GM21423 (cell line): ENCODE data around the gene VWA5B1.

Experiments
- ATAC-seq: cut with Tn5 transposase; IDR thresholded peaks from one replicate; pipeline ENCODE4 v1.9.1; 2021; ENCODE audit warnings: mild to moderate bottlenecking, moderate library complexity; ENCODE audit not compliant: unreplicated experiment

The VWA5B1 gene

DNA sequence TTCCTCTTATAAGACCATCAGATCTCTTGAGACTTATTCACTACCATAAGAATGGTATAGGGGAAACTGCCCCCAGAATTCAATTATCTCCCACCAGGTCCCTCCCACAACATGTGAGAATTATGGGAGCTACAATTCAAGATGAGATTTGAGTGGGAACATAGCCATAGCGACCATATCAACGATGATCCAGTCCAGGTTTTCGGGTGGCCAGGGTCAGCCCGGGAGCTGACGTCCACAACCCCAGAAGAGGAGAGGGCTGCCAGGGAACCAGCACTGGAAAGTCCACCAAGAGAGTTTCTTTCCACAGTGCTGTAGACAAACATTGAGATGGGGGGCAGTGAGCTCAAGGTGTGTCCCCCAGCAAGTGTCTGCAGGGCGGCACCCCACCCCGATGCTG lies 88.4 kb downstream of the VWA5B1 start:
- ATAC-seq, result no peak

DNA sequence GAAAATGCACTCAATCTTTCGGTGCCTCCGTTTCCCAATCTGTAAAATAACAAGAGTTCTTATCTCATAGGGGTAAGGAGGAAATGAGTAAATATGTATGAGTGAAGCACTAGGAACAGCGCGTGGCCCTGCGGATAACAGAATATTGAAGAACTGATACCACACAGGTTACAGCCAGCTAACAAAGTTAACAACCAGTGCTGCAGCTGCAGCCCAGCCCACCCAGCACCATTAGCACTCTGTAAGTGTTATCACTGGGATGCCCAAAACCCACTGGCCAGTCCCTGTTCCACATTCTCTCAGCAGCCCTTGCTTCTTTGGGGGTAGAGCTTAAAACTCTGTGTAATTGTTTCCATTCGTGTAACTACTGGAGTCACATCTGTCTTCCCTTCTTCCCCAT lies 89.5 kb downstream of the VWA5B1 start:
- ATAC-seq, result no peak

DNA sequence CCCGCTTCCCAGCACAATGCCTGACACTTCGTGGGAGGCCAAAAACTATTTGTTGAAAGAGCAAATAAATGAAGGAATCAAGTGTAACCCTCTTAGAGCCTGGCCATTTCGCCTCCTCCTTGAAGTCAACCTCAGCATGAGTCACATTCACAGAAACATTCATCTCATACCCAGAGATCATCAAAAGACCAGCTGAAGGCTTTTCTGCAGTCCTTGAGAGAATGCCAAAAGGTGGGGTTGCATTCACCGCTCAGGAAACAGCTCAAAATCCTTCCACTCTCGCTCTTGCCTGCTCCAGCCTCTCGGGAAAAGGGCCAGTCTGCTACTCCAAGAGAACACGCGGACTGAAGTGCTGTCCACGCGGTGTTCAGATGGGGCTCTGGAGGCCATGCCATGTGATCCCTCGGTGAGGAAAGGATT lies 90.0 kb downstream of the VWA5B1 start:
- no peak for ATAC-seq

DNA sequence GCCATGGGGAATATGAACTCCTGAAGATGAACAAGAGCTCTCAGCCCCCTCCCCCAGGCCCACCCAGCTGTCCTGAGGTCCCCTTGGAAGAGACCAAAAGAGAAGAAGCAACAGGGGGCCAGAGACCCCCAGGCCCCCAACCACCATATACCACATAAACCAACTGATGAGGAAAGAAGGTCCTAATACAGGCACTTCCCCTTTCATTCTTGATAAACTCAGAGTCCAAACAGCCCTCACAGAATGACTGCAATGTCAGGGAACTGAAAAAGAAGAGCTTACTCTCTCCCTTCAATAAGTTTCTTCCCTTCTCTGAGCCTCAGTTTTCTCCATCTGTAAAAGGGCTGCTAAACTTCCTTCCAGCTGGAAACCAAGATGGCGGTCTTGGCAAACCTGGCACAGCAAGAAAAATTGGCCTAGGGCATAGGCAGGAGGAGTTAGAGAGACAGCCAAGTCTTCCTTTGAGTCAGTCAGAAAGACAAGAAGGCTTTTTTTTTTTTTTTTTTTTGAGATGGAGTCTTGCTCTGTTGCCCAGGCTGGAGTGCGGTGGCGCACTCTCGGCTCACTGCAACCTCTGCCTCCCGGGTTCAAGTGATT lies 90.5 kb downstream of the VWA5B1 start:
- no peak for ATAC-seq

DNA sequence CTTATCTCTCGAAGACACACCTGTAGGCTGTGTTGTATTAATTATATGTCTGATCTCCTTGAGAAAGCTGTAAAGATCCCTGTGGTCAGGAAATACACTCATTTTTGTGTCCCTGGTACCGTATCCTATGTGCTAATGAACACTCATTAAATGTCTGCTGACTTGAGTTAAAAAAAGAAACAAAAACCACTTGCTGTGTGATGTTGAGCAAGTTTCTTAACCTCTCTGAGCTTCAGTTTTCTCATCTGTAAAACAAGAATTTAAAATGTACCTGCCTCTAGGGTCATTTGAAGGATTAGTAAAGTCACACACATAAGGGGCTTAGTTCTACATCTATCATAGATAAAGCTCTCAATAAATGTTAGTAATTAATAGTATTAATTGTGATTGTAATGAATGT lies 91.3 kb downstream of the VWA5B1 start:
- no peak for ATAC-seq

DNA sequence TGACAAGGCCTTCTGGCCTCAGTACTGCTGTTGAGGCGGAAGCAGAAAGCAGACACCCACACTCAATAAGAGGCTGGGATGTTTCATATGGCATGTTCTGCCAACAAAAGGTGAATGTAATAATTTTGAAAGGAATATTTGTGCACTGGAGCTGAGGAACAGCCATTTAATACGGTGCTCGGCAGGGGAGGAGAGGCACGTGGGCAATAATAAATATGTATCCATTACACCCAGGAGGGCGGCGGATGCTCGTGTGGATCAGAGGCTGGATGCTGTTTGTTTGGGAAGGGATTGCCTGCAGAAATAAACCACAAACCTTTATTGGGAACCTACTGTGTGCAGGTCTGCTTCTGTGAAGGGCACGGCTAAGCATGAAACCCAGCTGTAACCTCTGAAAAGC lies 92.0 kb downstream of the VWA5B1 start:
- no peak for ATAC-seq

DNA sequence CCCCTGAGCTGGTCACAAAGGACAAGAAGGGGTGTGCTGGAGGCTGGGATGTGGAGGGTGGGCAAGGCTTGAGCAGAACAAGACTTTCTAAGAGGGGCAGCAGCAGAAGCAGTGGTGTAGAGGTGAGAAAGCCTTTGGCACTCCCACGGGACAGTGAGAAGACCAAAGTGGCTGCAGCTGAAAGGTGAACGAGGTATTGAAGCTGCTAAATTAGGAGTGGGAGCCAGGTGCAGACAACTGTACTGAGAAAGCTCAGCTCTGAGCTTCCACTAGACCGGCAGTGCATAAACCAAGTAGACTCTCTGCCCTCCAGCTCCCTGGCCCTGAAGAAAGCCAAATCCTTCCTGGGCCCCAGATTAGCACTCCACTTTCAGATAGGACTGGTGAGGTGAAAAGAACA lies 93.0 kb downstream of the VWA5B1 start:
- no peak for ATAC-seq

DNA sequence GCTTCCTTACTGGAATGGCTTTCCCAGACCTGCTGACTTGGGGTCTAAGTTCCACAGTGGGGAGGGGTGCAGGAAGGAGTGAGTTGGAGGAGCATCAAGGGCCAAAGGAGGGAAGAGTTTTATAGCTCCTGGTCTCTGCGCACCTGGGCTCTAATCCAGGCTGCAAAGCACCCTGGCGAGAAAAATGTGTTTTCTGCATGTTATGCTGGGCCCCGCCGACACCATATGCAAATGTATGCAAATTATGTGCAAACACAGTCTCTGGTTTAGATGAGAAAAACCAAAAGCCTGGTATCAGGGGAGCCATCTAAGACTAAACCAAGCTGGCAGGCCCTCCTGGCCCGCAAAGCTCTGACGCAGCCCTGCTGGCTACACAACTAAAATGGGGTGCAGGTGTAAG lies 95.0 kb downstream of the VWA5B1 start:
- ATAC-seq, result no peak

DNA sequence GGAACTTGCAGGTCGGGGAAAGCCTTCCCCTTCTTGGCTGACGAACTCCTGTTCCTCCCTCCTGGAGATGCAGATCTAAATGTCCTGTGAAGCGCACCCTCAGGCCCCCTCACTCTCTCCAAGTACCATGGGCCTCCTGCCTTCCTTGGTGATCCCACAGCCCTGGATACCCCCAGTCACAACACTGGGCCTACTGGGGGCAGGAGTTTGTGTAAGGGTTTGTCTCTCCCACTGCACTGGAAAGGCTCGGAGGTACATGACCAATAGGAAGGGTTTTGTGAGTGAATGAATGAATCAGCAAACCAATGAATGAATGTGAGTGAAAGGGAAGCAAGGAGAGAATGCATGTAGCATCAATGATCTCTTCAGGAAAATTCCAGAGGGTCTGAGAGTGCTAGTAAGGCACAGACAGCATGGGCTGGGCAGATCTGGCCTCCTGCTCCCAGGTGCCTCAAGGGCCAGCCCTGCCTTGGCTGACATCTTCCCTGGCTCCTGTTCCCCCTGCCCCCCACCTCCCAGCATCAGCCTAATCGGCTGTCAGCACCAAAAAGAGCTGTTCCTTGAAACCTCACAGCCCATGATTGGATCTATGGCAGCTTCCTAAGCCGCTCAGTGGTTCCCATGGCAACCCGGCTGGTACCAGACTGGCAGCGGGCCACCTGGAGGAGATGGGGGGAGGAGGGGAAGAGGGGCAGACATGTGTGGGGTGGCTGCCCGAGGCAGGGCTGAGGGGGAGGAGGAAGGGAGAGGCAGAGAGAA lies 95.8 kb downstream of the VWA5B1 start:
- ATAC-seq, result no peak

DNA sequence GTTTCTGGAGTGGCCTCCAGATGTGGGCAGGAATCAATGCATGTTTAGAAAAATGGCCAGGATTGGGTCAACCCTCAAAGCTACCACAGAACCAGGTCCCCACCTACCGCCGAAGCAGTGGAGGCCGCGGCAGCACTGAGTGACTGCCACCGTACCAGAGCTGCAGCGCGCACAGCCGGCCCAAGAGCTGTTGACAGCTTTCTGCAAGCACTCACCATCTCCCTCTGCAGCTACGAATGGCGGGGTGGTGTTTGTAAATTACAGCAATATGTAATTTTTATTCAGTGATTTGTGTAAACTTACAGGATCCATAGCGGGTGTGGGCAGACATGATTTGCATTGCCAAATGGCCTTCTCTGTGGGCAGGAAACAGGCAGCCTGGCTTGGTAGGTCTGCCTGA lies 98.9 kb downstream of the VWA5B1 start:
- ATAC-seq, result no peak

DNA sequence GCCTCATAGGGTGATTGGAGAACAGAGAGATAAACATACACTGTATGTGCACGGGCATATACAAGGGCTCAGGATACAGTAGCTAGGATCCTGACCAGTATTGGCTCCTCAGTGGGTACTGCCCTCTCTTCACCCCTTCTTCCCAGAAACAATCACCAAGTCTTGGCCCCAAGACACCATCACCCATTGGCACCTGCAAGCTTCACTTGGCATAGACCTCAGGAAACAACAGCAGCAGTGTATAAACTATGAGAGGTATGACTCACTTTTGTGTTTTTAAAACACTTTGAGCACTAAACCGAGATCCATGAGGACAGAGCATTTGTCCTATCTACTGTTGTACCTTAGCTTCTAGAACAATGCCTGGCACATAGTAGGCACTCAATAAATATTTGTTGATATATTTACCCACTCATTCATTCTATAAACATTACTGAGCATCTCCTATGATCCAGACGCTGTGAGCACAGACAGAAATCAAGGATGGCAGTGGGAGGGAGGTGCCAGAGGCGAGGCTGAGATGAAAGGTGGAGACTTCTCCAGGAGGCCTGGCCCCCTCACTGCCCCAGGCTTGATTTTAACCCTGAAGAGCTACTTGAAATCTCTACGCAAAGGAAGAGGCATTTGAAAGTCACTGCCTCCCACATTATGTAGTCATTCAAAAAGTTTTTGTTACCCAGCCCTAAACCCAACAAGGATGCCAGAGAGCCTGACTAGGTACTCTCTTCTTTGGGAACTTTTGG lies 100.1 kb downstream of the VWA5B1 start:
- no peak for ATAC-seq

DNA sequence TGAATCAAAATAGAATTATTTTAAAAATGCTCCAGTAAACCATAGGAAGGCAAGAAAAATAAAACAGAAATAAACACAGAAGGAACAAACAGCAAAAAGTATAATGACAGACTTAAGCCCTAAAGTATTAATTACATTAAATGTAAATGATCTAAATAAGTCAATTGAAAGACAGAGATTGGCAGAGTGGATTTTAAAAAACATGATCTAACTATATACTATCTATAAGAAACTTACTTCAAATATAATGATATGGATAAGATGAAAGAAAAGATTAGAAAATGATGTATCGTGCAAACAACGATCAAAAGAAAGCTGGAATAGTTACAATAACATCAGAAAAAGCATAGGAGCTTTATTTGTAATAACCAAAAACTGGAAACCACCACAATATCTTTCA lies 104.6 kb downstream of the VWA5B1 start:
- ATAC-seq, result no peak

DNA sequence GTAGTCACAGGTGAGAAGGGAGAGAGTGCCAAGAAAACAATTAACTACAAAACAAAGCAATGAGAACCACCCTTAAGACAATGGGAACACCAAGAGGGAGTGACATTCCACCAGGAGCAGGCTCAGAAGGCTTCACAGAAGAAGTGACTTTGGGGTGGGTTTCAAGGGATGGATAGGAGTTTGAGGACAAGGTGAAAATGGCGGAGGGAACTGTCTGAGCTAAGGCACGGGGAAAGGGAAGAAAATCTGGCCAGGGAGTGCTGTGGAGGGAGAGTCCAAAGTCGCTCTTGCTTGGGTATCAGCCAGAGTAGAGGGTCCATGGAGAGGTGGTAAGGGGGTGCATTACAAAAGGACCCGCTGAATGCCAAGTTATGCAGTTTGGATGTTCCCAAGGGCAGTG lies 108.1 kb downstream of the VWA5B1 start:
- no peak for ATAC-seq

DNA sequence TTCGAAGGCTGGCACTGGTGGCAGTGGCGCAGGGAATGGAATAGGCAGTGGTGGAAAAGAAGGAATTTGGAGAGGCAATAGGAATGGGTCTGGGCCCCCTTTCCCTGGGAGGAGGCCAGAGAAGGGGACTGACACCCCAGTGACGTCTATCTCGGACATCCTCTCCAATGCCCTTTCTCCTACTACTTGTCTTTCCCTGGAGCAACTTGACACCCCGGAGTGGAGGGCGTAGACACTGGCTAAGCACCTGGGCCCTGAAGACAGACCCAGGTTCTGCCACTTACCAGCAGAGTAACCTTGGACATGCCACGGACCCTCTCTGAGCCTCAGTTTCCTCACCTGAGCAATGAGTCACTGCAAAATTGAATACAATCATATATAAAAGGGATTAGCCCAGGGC lies 108.5 kb downstream of the VWA5B1 start:
- no peak for ATAC-seq

DNA sequence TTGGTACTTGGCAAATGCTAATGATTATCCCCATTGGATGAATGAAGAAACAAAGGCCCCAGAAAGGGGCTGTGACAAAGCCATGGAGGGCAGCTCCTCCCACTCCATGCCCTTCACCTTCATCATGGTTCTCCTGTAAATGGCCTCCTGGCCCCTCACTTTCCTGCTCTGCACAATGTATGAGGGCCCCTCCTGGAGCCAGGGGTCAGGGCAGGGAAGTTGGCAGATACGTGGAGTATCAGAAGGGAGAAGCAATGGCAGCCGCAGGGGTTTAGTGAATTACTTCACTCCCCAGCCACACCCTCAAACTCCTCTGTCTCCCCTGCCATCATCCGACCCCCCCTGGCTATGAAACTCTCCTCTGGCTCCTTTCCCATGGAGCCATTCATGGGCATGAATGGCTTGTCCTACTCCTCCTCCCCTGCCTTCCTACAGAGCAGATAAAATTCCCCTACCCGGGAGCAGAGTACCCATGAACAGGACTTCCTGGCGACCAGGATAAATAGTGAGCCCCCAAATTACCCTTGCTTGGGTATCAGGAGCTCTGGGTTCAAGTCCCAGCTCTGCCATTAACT lies 109.0 kb downstream of the VWA5B1 start:
- ATAC-seq, result no peak

DNA sequence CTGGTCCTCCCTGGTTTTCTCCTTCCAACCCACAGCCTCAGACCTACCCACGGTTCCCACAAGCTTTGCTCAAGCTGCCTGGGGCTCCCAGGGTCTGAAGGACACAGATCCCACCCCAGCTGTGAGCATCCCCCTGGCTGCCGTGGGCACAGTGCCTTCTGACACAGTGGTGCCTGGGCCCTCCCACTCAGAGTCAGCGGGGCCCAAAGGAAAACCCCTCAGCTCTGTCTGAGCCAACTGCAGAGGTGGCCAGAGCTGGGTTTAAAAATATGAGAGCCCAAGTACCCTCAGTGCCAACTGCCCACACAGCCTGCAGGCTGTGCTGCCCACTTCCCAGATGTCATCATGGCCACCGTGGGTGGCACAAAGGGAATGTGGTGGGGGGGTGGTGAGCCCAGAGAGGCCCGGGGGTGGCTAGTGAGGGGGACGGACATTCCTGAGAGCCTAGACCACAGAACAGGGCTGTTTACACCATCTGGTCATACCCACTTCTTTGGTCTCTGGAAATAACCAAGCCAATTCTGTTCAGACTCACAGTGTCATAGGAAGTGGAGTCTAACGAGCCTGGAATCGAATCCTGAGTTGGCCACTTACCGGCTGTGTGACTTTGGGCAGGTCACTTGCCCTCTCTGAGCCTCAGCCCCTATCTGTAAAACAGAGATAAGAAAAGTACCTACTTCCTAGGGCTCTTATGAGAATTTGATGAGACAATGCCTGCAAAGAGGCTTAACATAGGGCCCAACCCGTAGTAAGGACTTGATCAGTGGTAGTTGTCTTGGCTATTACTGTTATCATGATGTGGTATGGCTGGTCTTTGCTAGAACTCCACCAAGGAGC lies 109.9 kb downstream of the VWA5B1 start:
- no peak for ATAC-seq

DNA sequence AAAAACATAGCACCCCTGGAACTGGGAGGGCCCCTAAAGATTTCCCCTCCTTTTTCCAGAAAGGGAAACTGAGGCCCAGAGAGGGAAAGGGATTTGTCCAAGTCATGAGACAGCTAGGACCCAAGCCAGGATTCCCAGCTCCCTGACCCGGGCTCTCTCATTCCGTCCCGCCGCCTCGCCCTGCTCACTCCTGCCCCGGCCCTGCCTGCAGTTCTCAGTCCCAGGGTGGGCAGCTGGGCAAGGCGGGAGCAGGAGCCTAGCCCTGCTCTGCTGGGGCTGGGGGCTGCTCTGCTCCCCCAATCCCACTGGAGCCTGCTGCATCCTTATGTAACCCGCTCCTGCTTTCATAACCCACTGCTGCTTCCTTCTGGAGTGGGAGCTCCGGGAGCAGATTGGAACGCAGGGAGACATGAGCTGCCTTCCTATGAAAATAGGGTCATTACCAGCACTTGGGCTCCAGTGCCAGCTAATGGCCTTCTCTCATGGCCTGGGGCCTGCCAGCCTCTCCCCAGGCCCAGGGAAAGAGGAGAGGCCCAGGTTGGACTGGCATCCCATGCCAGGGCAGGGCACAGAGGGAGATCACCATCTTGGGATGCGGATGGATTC lies 110.8 kb downstream of the VWA5B1 start:
- ATAC-seq, result no peak

DNA sequence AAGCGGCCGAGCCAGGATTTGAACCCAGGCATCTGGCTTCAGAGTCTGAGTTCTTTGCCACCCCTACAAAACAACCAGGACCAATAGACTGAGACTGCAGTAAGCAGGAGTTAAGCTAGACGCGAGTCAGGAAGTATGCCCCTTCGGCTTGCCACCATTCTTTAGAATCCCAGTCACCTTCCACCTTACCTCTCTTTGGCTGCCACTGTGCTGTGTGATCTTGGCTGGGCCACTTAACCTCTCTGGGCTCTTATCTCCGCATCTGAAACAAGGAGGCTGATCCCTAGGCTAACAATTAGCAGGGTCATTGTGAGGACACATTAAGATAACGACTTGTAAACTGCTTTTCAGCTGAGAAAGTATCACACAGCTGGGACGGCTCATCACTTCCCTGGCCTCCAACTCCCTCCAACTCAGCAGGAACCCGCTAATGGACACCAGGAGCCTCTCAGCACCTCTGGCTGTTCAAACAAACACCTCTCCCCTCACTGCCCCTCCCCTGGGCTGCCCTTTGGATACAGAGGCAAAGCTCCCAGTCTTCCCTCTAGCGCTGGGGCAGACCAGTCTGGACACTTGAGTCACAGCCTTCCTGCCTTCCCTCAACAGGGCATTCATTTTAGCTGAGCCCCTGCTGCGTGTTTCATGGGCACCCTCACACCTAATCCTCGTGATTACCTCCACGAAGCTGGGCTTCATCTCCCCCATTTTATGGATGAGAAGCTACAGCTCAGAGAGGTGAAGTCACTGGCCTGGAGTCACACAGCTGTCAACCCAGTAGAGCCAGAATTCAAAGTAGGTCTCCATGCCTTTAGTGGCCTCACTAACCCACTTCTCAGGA lies 112.1 kb downstream of the VWA5B1 start:
- no peak for ATAC-seq

DNA sequence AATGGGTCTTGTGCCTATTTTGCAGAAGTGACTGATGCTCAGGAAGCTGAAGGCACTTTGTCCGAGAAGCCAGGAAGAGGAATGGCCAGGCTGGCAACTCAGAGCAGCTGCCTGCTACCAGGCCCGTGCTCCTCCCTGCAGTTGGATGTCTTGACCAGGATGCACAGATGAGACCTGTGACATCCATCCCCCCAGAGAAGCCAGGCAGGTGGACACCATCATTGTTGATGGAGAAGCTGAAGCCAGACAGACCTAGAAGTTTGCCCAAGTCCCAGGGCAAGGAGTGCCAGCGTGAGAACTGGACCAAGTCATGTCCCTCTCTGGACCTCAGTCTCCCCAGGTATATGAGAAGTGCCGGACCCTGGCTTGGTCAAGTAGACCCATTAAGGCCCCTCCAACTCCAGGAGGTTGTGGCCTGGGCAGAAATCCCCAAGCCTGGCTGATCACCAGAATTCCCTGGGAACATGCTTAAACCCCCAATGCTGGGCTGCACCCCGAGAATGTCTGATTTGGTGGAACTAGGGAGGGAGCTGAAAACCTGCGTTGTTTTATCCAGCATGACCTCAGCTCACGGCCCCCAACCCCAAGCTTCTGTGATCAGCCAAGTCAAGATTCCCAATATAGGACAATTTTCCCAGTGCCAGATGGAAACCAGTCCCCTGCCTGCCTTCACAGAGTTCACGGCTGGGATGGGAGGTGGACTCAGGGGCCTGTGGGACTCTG lies 112.9 kb downstream of the VWA5B1 start:
- no peak for ATAC-seq
